MM.1S (cell line): ENCODE results near the gene GPRC5C.

Source experiments
- EZH2phosphoT487 ChIP-seq: fragments of 300-600 bp; sonication (generic); IDR thresholded peaks from 2 replicates; pipeline ENCODE4 v1.6.1; 2018; ENCODE audit warnings: antibody characterized with exemption, low read length
- TF ChIP-seq, protein P1 (sequence below): fragments of 300-600 bp; sonication (generic); IDR thresholded peaks from 2 replicates; pipeline ENCODE4 v1.5.1; 2016; ENCODE audit warnings: antibody characterized with exemption, low read length, mixed read lengths

DNA sequence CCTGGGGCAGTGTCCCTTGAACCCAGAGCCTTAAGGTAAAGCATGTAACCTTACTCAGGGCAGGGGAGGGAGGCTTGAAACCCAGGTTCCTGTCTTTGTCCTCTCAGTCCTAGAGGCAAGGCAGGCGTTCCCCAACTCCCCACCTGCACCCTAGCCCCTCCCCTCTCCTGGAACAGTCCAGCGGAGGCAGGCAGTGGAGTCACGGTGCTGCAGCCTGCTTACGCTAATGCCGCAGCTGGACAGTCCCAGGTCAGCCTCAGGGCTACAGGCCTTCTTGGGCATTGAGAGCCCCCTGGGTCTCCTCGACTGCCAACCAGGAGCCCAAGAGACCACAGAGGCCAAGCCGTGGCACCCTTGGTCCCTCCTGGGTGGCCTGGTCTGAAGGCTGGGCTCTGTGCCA lies 27.7 kb downstream of the GPRC5C start:
- TF ChIP-seq, protein P1, sequence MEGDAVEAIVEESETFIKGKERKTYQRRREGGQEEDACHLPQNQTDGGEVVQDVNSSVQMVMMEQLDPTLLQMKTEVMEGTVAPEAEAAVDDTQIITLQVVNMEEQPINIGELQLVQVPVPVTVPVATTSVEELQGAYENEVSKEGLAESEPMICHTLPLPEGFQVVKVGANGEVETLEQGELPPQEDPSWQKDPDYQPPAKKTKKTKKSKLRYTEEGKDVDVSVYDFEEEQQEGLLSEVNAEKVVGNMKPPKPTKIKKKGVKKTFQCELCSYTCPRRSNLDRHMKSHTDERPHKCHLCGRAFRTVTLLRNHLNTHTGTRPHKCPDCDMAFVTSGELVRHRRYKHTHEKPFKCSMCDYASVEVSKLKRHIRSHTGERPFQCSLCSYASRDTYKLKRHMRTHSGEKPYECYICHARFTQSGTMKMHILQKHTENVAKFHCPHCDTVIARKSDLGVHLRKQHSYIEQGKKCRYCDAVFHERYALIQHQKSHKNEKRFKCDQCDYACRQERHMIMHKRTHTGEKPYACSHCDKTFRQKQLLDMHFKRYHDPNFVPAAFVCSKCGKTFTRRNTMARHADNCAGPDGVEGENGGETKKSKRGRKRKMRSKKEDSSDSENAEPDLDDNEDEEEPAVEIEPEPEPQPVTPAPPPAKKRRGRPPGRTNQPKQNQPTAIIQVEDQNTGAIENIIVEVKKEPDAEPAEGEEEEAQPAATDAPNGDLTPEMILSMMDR, result no peak
- TF ChIP-seq EZH2phosphoT487, result no peak
